HG02840 (cell line): ENCODE data around the gene RNF141.

Experiments
- ATAC-seq: cut with Tn5 transposase; IDR thresholded peaks from one replicate; pipeline ENCODE4 v1.9.1; 2021; ENCODE audit warnings: mild to moderate bottlenecking, moderate library complexity, moderate number of reproducible peaks; ENCODE audit not compliant: unreplicated experiment, low FRiP score

Gene RNF141, protein sequence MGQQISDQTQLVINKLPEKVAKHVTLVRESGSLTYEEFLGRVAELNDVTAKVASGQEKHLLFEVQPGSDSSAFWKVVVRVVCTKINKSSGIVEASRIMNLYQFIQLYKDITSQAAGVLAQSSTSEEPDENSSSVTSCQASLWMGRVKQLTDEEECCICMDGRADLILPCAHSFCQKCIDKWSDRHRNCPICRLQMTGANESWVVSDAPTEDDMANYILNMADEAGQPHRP

DNA sequence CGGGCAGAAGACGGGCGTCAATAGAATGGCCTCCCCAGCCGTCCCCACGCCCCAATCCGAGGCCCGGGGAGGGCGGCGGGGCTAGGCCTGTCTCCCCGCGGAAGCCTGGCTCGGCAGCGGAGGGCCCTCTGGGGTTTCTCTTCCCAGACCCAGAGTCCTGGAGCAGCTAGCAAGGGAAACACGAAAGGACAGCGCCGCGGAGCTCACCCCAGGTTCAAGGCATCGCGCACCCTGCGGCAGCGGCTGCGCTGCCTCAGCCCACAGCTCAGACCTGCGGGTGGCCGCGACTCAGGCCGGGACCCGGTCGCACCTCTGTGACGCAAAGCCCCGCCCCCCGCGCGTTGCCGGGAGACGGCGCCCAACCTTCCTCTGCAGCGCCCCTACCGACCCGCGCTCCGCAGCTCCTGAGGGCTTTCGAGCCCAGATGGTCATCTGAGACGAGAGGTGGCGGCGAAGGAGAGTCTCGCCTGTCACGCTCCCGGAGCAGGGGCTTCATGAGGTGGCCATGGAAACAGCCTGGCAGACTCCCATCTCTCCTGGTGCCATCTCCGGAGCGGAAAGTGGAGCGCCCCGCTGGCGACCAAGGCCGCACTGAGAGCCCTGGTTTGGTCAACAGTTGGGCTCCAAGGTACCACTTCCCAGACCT is at the start of gene RNF141:
Gene RNF141 (minus strand): TSS at position 273 of the 646 bp plus-strand sequence. CDS start 7,029 bp downstream, outside the sequence.
- peak; percentile 98 for ATAC-seq

DNA sequence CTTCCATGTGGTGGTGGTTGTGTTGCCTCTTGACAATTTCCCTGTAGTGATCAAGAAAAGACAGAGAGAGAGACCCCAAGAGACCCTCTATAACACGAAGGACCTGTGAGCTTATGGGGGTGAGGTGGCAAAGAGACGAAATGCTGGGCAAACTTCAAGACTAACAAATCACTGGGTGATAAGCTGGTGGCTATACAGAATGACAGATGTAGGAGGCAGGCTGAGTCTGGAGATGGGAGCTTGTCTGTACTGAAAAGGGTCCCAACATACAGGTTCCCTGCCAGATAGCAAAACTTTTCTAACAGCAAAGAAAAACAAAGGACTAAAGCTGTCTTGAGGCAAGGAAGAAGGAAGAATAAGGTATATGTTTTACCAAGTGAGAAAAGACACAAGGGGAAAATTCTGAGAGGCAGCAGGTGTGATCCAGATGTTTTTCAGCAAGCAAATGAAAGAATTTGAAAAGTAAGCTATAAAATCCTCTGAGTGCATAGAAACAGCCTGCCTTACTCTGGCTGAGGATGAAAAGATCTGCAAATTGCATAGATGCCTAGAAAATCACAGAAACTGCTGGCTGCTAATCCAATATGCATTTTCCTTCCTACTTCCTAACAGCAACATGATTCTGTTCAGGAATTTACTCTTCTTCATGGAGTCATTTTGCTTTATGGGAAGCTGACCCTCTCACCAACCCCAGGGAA is 49.4 kb upstream of the RNF141 start:
- no peak for ATAC-seq

DNA sequence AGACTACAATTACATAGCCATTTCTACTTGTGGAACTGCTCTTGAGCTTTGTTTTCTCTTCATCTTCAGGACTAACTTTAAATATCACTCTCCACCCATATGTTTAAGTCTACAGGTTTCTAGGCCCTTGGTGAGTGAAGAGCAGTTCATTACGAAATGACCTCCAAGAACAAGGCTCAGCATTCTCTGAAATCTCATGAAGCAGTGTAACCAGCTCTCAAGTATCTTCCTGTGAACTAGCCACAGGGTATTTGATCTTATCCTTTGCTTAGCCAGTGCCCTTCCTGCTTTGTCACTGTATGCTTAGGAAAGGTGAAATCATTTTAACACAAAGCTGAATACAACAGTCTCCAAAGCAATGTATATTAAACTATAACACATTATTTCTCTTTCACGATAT is 47.9 kb upstream of the RNF141 start:
- no peak for ATAC-seq

DNA sequence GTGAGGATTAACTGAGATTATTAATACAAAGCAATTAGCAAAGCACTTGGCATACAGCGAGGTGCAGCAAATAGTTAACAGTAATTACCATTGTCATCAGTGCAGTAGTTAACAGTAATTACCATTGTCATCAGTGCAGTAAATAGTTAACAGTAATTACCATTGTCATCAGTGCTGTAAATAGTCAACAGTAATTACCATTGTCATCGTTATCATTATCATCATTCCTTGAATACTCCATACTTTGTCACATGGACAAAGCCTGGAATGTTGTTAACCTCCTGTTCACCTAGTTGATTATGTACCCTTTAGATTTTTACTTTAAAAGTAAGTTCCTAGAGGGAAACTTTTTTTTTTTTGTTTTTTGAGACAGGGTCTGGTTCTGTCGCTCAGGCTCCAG is 47.0 kb upstream of the RNF141 start:
- ATAC-seq = no peak

DNA sequence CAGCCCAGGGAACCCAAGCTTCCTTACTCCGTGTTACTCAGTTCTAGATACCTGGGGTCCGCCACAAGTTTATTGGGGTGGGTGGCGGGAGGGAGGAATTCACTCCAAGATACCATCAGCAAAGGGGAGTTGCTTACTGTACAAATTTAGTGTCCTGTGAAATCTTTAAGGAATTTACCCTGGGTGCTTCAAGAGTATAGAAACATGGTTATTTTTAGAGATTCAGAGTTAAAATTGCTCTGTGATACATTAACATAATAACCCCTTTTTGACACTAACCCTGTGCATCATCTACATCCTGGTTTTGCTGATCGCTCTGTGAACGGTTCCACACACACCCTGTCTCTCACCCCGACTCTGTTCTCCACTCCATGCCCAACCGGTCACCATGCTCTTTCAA is 46.4 kb upstream of the RNF141 start:
- ATAC-seq = no peak

DNA sequence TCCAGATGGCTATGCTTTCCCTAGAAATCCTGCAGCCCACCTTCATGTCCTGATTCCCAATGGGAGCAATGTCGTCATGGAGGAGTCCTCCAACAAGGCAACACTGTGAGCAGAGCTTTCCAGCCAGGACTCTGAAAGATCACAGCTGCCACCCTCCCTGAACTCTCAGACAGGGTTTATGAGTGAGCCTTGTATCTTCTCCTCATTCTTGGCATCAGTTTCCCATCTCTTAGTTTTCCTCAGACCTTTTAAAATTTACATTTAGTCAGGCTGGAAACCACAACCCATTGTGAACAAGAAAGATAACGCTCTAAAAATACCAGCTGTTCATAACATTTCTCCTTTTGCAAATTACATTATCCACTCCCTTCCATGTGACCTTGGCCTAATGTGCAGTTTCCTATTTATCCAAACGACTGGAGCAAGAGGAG is 43.1 kb upstream of the RNF141 start:
- no peak for ATAC-seq

DNA sequence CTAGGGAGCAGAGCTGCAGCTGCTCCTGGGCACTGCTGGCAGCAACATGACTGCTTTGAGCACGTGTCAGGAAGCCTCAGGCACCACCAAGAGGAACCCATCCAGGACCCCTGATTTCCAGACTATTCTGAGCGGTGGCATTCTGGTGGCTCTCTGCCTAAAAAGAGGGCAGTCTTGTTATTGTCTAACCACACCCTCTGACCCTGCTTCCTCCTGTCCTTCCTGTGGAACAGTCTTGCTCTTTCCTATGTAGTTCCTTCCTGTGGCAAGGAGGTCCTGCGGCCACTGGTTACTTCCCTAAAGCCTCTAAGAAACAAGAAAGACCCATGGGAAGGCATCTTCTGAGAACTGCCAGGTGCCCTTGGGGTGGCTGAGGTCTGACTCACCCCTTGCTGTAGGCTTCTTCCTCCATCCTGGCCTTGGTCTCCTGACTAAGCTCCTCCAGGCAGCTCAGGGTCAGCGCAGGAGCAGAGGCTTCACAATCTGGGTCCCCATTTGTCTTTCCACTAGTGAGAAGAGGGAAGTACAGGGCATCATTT is 40.6 kb upstream of the RNF141 start:
- ATAC-seq = no peak

DNA sequence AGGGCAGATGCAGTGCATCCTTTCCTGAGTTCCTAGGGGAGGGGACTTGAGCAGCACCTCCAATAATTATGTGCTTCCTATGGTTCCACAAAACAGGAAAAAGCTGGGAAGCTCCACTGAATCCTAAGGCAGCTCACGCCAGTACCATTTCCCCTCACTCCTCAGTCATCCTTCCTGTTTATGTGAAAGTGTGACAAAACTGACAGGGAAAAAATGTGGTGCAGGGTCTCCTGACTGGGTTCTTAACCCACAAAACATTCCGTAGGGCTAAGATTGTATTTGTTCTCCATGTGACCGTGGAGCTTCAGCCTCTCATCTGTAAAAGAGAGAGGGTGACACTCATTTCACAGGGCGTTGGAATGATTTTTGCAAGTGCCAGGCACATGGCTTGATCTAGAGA is 39.6 kb upstream of the RNF141 start:
- no peak for ATAC-seq

DNA sequence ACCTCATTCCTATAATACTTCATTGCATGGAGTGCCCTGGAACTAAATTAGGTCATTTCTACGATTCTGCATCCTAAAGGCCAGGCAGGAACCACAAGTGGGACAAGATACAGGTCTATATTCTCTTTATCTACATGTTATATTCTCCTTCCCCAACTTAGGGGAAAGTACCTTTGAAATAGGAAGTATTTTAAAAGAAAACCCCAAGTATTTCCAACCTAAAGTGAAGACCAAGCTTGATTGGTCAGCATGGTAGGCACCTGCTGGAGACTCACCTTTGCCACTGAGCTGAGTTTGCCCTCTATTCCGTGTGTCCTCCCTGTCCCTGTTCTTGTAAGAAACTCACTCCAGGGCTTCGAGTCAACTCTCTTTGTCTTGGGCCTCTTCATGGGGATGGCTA is 38.7 kb upstream of the RNF141 start:
- ATAC-seq = no peak

DNA sequence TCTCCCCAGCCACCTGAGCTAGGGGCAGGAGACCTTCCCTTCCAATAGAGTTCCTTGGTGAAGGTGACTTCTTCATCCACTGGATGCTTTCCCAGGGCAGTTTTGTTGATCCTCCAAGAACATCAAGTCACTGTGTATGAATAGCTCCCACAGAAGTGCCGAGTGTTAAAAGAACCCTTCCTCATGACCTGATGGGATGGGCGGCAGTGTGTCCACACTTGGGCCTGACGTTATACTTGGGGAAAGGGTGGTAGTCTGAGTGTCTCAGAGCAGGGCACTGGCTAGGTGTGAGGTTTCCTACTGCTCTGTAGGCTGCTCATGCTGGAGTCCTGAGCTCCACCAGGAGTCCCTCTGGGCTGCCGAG is 35.0 kb upstream of the RNF141 start:
- ATAC-seq = no peak

DNA sequence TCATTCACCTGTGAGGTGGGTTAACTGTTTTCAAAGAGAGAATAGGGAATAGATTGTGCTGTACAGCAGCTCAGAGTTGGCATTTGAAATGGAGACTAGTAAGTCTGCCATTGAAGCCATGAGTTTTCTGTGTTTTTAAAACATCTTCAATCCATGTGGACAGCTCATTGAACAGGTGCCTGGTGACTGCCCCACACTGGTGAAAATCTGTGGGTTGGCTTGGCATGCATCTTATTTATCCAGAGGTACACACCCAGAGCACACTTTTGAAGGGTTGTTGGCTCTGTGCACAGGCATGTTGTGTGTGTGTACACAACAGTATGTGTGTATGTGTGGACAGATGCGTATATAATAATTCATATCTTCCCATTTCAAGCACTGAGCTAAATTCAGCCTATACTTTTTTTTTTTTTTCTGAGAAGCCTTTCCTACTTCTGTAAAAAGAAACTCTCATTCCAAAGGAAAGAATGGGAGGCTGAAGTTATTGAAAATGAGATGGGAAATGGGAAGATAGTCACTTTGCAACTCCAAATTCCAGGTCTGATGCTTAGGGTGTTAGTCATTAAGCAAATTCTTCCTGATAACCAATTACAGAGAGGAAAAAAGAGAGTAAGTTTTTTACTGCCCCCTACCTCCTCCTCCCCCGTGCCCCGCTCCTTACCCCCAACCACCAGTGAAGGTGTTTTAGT is 34.5 kb upstream of the RNF141 start:
- no peak for ATAC-seq

DNA sequence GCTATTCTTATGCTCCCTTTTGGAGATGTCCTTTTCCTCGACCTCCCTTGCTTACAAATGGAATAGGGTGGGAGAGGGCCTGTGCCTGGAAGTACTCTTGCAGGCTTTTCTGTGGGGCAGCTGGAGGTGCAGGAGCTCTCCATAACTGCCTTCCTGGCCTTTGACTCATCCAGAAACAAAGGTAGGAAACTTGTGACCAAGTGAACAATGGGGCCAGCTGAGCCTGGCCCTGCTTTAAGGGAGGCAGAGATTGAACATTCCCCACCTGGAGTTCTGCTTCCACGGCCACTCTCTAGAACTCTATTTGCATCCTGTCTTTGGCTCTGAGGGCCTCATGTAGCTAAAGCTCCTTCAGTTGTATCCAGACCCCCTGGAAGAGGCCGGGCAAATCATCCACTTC is 32.6 kb upstream of the RNF141 start:
- no peak for ATAC-seq

DNA sequence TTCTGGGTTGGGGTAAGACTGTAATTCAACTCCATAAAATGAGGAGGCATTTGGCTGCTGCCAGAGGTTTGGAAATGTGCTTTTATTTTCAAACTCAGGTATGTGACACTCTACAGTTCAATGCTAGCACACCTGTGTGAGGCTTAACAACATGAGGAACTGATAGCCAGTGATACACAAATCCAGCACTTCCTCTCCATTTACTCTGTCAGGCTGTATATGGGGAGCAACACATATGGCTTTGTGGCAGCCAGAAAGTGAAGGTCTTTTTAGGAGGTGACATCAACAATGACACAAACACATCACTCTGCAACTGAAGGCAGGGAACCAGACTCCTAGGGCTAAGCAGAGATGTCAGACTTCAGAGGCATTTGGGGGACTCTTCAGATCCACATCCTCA is 32.0 kb upstream of the RNF141 start:
- ATAC-seq = no peak

DNA sequence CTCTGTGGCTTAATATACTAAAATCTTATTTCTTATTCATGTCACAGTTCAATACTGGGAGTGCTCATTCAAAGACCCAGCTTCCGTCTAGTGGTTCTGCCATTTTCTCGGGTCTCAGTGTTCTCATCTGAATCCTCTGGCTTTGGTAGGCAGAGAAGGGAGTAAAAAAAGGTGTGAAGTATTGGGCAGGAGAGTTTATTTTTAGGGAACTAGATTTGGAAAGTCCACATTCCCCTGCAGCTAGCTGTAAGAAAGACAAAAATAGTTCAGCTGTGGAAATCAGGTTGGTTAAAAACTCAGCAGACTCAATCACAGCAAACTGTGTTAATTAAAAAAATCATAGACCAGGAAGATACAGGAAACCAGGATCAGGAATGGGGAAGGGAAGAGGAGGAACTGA is 31.5 kb upstream of the RNF141 start:
- ATAC-seq = no peak

DNA sequence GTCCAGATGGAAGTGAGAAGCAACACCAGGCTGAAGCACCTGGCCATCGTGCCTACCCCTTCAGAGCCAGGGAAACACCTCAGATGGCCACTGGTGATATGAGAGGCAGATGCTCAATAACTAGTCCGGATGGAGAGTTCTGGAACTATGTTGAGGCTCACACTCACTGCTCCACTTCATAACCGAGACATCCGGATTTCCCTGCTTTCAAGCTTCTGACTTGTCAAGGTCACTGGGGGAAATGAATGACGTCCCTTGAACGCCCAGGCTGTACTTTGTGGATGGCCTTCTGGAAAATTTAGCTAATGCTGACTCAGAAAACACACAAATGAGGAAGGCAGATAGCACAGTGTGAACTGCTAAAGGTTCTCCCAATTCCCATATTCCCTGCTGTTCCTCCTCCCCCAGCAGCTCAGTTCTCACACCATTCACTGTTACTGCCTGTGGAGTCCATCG is 27.5 kb upstream of the RNF141 start, which contains the start of gene LYVE1:
Gene LYVE1 (minus strand): TSS at position 180 of the 456 bp plus-strand sequence. CDS start 133 bp downstream, at position 47.
- no peak for ATAC-seq

DNA sequence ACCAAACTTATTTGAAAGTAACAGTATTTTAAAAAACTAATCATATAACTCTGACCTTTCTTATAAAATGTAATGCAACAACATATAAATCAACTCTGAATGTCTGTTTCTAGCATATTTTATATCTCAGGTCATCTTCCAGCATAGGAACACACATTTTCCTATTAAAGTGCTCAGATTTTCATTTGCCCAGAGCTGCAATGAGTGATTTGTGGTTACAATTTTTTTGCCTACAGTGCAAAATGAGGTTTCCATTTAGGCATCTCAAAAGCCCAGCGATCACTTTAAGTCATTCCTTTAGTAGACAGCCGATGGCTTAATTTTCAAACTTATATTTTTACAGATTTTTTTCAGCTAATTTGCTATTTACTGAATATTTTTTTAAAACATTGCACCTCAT is 26.5 kb upstream of the RNF141 start:
- ATAC-seq = no peak

DNA sequence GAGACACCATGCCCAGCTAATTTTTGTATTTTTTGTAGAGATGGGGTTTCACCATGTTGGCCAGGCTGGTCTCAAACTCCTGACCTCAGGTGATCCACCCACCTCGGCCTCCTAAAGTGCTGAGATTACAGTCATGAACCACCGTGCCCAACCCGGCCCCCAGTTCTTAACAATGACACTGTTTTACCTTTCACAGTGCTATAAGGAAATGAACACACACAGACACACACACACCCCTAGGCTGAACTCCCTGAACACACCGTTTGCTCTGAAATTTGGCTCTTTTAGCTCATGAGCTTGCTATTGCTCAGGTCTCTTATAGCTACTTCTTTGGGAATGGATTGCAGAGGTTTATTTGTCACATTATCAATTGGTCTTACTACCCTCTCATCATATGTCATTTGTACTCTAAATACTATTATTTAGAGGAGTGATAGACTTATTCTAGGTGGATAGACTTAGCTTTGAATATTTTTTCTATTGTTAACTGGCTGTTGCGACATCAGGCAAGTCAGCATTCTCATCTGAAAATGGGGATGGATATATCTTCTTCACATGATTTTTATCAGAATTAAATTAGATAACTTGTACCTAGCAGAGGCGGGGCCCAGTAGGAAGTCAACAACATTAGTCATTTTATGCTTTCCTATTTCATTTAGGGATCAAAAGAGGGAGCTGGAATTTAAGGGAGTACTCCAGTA is 25.4 kb upstream of the RNF141 start:
- no peak for ATAC-seq

DNA sequence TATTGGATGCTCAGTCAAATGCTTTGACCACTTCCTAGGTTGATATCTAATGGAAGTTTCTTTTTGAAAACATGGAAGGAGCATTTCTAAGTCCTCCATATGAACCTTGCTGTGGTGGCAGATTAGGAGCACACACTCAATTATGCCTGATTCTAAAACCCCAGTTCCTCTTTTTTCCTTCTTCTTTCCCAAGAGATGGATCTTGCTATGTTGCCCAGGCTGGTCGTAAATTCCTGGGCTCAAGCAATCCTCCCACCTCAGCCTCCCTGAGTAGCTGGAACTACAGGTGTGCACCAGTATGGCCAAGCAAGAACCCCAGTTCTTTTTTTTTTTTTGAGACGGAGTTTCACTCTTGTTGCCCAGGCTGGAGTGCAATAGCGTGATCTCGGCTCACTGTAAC is 24.5 kb upstream of the RNF141 start:
- ATAC-seq = no peak

DNA sequence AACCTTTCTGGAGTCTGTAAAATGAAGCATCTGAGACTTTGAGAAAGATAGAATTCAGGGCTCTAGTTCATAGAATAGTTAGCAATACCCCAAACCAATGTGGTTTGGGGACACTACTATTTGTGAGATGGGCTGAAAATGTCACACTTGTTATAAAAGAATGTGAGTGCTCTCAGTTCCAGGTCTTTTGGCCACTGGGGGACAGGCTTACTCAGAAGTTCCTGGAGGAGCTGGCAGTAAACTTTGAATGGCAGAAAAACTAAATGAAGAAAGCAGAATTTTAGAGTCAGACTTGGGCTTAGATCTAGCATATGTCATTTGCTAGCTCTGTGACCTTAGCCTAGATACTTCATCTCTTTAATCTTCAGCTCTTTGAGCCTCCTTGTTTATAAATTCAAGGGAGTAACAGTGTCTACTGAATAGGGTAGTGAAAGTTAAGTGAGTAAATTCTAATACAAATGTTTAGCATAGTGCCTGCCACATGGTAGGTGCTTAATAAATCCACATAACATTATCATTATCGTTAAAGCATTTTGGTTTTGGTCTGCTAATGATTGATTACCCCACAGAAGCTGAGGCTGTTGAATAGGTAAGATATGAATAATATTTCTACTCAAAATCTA is 23.8 kb upstream of the RNF141 start:
- no peak for ATAC-seq

DNA sequence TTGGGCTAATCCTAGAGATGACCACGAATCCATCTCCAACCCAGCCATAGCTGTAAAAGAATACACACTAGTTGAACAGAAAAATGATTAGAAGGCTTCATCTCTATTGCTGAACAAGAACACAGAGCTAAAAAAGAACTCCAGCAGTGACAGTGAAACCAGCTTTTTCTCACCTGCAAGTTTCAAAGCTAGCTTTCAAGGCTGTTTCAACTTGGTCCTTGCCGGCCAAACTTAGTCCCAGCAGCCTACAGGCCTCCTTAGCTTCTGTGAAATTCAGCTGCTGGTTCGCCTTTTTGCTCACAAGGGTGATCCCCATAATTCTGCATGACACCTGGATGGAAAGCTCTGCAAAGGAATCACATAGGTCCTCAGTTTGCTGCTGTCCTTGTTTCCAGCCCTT is 23.0 kb upstream of the RNF141 start:
- no peak for ATAC-seq
